K562 (cell line): Measurements from ENCODE around the gene GPX7. TPM values are rescaled to one million over a fixed set of nuclear protein-coding genes. Genes with fewer than 3 reads are reported as not detected.

Experiments
- ATAC-seq: fragments of 200-7000 bp; cut with Tn5 transposase; 3 replicates; pipeline ENCODE4 v1.9.1; 2020; ENCODE audit warnings: moderate library complexity
- BruUV-seq: library from RNA; stranded (reverse); fragments of 400-500 nt; replicated peaks from 2 replicates; lab custom pipeline; 2021; lab: Mats Ljungman, UMichigan
- CTCF ChIA-PET: fragments of 300-600 bp; formaldehyde crosslinking; extraction: SDS; loops from one replicate; lab custom pipeline; 2021; ENCODE audit warnings: low intra/inter-chr PET ratio; lab: Yijun Ruan, JAX
- POLR2A ChIA-PET: fragments of 300-600, 350-650 bp; sonication (Branson Sonifier 250); formaldehyde crosslinking; extraction: SDS; loops from one replicate; lab custom pipeline; 2021; ENCODE audit warnings: antibody characterized with exemption, inconsistent platforms; lab: Yijun Ruan, JAX
- DNase-seq, 4 experiments: peaks; one replicate each; pipeline versions ENCODE4 v3.0.0 to v3.0.0-alpha.2; 2011 to 2018; ENCODE audit warnings: low spot score in 3 of 4, mixed read lengths in 3 of 4; ENCODE audit errors: extremely low read depth in 1 of 4
- FAIRE-seq: peaks from 2 replicates; lab custom pipeline; 2011; peaks lifted over from hg19 to GRCh38; lab: Jason Lieb, UNC
- H2AFZ ChIP-seq: 2 replicates; pipeline ENCODE4 v1.6.0; 2011; ENCODE audit warnings: low read depth, low read length, control low read depth, inconsistent platforms
- H3K27ac ChIP-seq: fragments of 200-600 bp; 3 replicates; pipeline ENCODE4 v1.8.0; 2011; ENCODE audit warnings: low read depth, mild to moderate bottlenecking, control low read depth, inconsistent platforms, low read length, moderate library complexity, mixed read lengths; ENCODE audit errors: extremely low read depth
- H3K27me3 ChIP-seq, 2 experiments: fragments of 300-600 bp in 1 of 2; 2 replicates in 1 of 2; 3 replicates in 1 of 2; pipeline versions ENCODE4 v1.6.0 to v1.8.0; 2011; ENCODE audit warnings: inconsistent platforms in 2 of 2, low read length in 2 of 2, mild to moderate bottlenecking in 1 of 2, mixed read lengths in 1 of 2, moderate library complexity in 1 of 2; ENCODE audit not compliant: control insufficient read depth in 2 of 2, insufficient read depth in 2 of 2
- H3K36me3 ChIP-seq: fragments of 300-600 bp; 3 replicates; pipeline ENCODE4 v1.8.0; 2011; ENCODE audit warnings: mild to moderate bottlenecking, low read length, inconsistent platforms; ENCODE audit not compliant: control insufficient read depth, insufficient read depth
- H3K4me1 ChIP-seq, 2 experiments: fragments of 200-600 bp in 1 of 2; replicated peaks in 1 of 2; 2 replicates in 1 of 2; 3 replicates in 1 of 2; pipeline versions ENCODE4 v1.5.1 to v1.8.0; 2011; ENCODE audit warnings: inconsistent platforms in 2 of 2, low read length in 2 of 2, mild to moderate bottlenecking in 1 of 2, mixed read lengths in 1 of 2, moderate library complexity in 1 of 2; ENCODE audit not compliant: control insufficient read depth in 2 of 2, insufficient read depth in 2 of 2
- H3K4me2 ChIP-seq: 2 replicates; pipeline ENCODE4 v1.6.1; 2011; ENCODE audit warnings: low read length, control low read depth, inconsistent platforms, mixed read lengths; ENCODE audit not compliant: insufficient read depth
- H3K4me3 ChIP-seq: fragments of 200-600 bp; sonication (generic), shearing (Covaris generic); 2 replicates; pipeline ENCODE4 v1.5.1; 2016; ENCODE audit warnings: control low read depth, inconsistent platforms
- H3K79me2 ChIP-seq: fragments of 200-600 bp; 3 replicates; pipeline ENCODE4 v1.8.0; 2011; ENCODE audit warnings: low read length, inconsistent platforms; ENCODE audit not compliant: control insufficient read depth, insufficient read depth
- H3K9ac ChIP-seq, 2 experiments: 2 replicates each; pipeline versions ENCODE4 v1.6.0 to v1.6.1; 2011; ENCODE audit warnings: low read depth in 2 of 2, low read length in 2 of 2, control low read depth in 1 of 2, inconsistent platforms in 1 of 2, mild to moderate bottlenecking in 1 of 2, mixed read lengths in 1 of 2; ENCODE audit not compliant: insufficient read depth in 1 of 2
- H3K9me1 ChIP-seq: one replicate; pipeline ENCODE4 v1.6.0; 2011; ENCODE audit warnings: inconsistent platforms, mild to moderate bottlenecking, low read length, moderate library complexity; ENCODE audit not compliant: control insufficient read depth, insufficient read depth
- H3K9me3 ChIP-seq: replicated peaks from 2 replicates; pipeline ENCODE4 v1.5.1; 2011; ENCODE audit warnings: low read depth, low read length, inconsistent platforms; ENCODE audit not compliant: control insufficient read depth, insufficient read depth
- H4K20me1 ChIP-seq: replicated peaks from 2 replicates; pipeline ENCODE4 v1.6.1; 2011; ENCODE audit warnings: low read length, inconsistent platforms, mixed read lengths; ENCODE audit not compliant: control insufficient read depth, insufficient read depth
- COPS2 ChIP-seq: fragments of 450-650 bp; conservative IDR thresholded peaks from 2 replicates; pipeline ENCODE4 v1.6.1; 2016; ENCODE audit warnings: mild to moderate bottlenecking, moderate library complexity
- HIVEP1 ChIP-seq: fragments of 250-450 bp; sonication (Bioruptor Pico); IDR thresholded peaks from 2 replicates; pipeline ENCODE4 v1.4.0; 2020; ENCODE audit warnings: mild to moderate bottlenecking
- MCM3 ChIP-seq: fragments of 450-650 bp; IDR thresholded peaks from 2 replicates; pipeline ENCODE4 v1.6.1; 2016
- ZBTB33 ChIP-seq: sonication (generic); formaldehyde crosslinking; IDR thresholded peaks from 2 replicates; pipeline ENCODE4 v1.8.1; 2023; ENCODE audit warnings: mild to moderate bottlenecking, missing genetic modification reagents
- WGBS: fragments of 100-300 bp; shearing (Covaris generic); methylation state at CpG from one replicate; pipeline ENCODE4 v1.1.6; 2016; ENCODE audit warnings: low coverage, mixed read lengths; ENCODE audit not compliant: insufficient coverage; ENCODE audit errors: missing lambda C conversion rate; 5-methylcytosine and 5-hydroxymethylcytosine counted together
- in situ Hi-C: fragments of 300-500 bp; cut with MboI; formaldehyde crosslinking; loops from 4 replicates; pipeline ENCODE4 v1.15.0; 2018; ENCODE audit warnings: inconsistent platforms, mixed read lengths
- intact Hi-C: fragments of 100-400 bp; cut with micrococcal nuclease; formaldehyde crosslinking; loops from 2 replicates; pipeline ENCODE4 v1.14.2; 2022
- polyA plus RNA-seq, 8 experiments: library from polyadenylated mRNA; depleted of rRNA in 4 of 8; stranded (reverse) in 5 of 8; unstranded in 3 of 8; fragments of >200 nt; fragmentation: Nextera tagmentation in 2 of 8; fragmentation: Illumina TruSeq in 1 of 8; extraction: Ambion mirVana in 2 of 8; extraction: Trizol in 1 of 8; gene quantifications; 2 replicates each; pipeline versions ENCODE4 v1.2.1 to v1.2.3, GENCODE V29; 2011 to 2014; ENCODE audit warnings: inconsistent platforms in 1 of 8, missing spikeins in 1 of 8
- total RNA-seq, 7 experiments: library from RNA; depleted of rRNA in 6 of 7; stranded (reverse); fragments of >200 nt in 6 of 7; fragmentation: Illumina TruSeq in 2 of 7; extraction: Trizol in 2 of 7; gene quantifications; 2 replicates each; pipeline versions ENCODE4 v1.2.1 to v1.2.3, GENCODE V29; 2011 to 2021; ENCODE audit warnings: low replicate concordance in 1 of 7

Gene GPX7
- total and polyA plus RNA-seq, 9 of the 15 experiments (the other 6 are each of a cell fraction or from before 2014, with no cell fraction given) = 0.08 TPM; not detected in 8

DNA sequence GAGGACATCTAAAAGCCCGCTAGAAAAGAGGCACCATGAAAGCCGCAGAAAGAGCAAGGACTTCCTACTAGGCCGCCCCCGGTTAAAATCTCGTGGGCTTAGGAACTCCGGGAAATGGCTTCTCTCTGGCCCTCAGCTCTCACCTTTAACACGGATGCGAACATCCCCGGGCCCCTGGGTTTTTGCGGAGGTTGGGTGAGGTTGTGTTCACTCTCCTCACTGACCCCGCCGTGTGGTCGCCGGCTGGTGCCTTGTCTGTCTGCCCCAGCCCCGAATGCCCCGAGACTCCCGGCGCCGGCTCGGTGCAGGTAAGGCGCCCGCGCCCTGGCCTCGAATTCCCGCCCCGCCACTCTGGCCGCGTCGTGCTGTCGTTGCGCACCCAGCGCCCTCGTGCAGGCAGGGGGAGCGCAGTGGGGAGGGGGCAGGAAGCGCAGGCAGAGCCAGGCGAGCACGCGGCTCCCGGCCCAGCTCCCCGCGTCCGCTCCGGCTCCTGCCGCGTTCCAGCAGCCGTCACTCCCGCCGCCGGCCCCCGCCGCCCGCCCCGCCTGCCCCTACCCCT is 30.6 kb downstream of the GPX7 start, which contains the start of gene SHISAL2A:
TSS of gene SHISAL2A (plus strand) at position 437 of the 559 bp plus-strand sequence. CDS start 326 bp downstream, outside the sequence.
- Histone ChIP-seq H3K9me3 (no peaks in the 10 kb centered on the region), H3K27me3 (no peaks in the 10 kb centered on the region), H2AFZ (peak within 1 kb of the TSS; percentile 88), H4K20me1 (no peaks in the 10 kb centered on the region), H3K79me2 (no peaks in the 10 kb centered on the region), H3K4me3 (no peak within 1 kb of the TSS), H3K9me1 (no peaks in the 10 kb centered on the region), H3K4me2 (no peak within 1 kb of the TSS; the same call in 1 of the 2 replicates), H3K4me1 (peaks cover 17 to 19% of the 10 kb centered on the region in 2 experiments; a peak in 4 of 5 replicates), H3K27ac (peak within 1 kb of the TSS; percentile 2; the same call in 2 of the 3 replicates), H3K36me3 (no peaks in the 10 kb centered on the region), H3K9ac (peak within 1 kb of the TSS in 1 of 2 experiments; percentile 70; a peak in 2 of 4 replicates)
- FAIRE-seq (no peak), ATAC-seq (no peak), DNase-seq (no peak)
- BruUV-seq = no TSS peak
- POLR2A ChIA-PET = interaction anchor here (0.7 to 1.1 kb wide), 2 partner anchors 16 to 22 kb away, joined by 3 to 5 read pairs; no protein-coding TSS in a partner anchor
- peak; percentile 32; the same call in 1 of the 2 replicates for TF ChIP-seq ZBTB33 (CRISPR knock-in tag)
- no peak for TF ChIP-seq MCM3
- no peak for TF ChIP-seq HIVEP1 (CRISPR knock-in tag)
- TF ChIP-seq COPS2 = no peak
- WGBS = 94% methylated on average over 23 of the region's 53 CpGs
- in situ Hi-C loops = no loop called here
- intact Hi-C loops = no loop called here
- CTCF ChIA-PET = no interaction called here
